ENCODE measurements around the gene MMS19.
"Not testable (repeated sequence)": the region's sequence is repeated elsewhere in the genome, so short reads cannot be mapped to it uniquely, and the experiment has no call there.

The MMS19 gene

GRCh38 chr10:97534746-97535367 is 36.6 kb upstream of the MMS19 start:
- Mint-ChIP-seq H3K4me3 (no peak overlapping the region), H3K9me3 (no peaks in the 10 kb centered on the region), H3K36me3 (ENCODE audit: low read depth) (no peaks in the 10 kb centered on the region), H3K27ac (no peak overlapping the region), H3K27me3 (no peaks in the 10 kb centered on the region), H3K4me1 (ENCODE audit: low read depth) (no peaks in the 10 kb centered on the region)

- no peaks in the 10 kb centered on the region for H3K36me3 Mint-ChIP-seq (ENCODE audit: low read depth)
- H3K27me3 Mint-ChIP-seq: no peaks in the 10 kb centered on the region
- H3K9me3 Mint-ChIP-seq: no peaks in the 10 kb centered on the region
- H3K4me3 Mint-ChIP-seq: no peak overlapping the region
- no peak overlapping the region for H3K27ac Mint-ChIP-seq
- no peaks in the 10 kb centered on the region for H3K4me1 Mint-ChIP-seq (ENCODE audit: low read depth)
Measured at GRCh38 chr10:97533888-97534287, 35.7 kb upstream of the MMS19 start.

- H3K27me3 Mint-ChIP-seq: no peaks in the 10 kb centered on the region
- no peaks in the 10 kb centered on the region for H3K36me3 Mint-ChIP-seq (ENCODE audit: low read depth)
- H3K27ac Mint-ChIP-seq: no peak overlapping the region
- H3K4me3 Mint-ChIP-seq: no peak overlapping the region
- H3K9me3 Mint-ChIP-seq: no peaks in the 10 kb centered on the region
- H3K4me1 Mint-ChIP-seq (ENCODE audit: low read depth): no peaks in the 10 kb centered on the region
Measured at GRCh38 chr10:97532935-97533671, 34.9 kb upstream of the MMS19 start.

- Mint-ChIP-seq H3K27me3 (no peaks in the 10 kb centered on the region), H3K36me3 (ENCODE audit: low read depth) (no peaks in the 10 kb centered on the region), H3K4me3 (no peak overlapping the region), H3K27ac (no peak overlapping the region), H3K9me3 (no peaks in the 10 kb centered on the region), H3K4me1 (ENCODE audit: low read depth) (no peaks in the 10 kb centered on the region)
Measured at GRCh38 chr10:97531401-97531986, 33.3 kb upstream of the MMS19 start.

GRCh38 chr10:97529685-97530465 is 31.7 kb upstream of the MMS19 start:
- no peak overlapping the region for H3K4me3 Mint-ChIP-seq
- H3K36me3 Mint-ChIP-seq (ENCODE audit: low read depth): no peaks in the 10 kb centered on the region
- H3K27me3 Mint-ChIP-seq: no peaks in the 10 kb centered on the region
- H3K4me1 Mint-ChIP-seq (ENCODE audit: low read depth): no peaks in the 10 kb centered on the region
- H3K27ac Mint-ChIP-seq: no peak overlapping the region
- no peaks in the 10 kb centered on the region for H3K9me3 Mint-ChIP-seq

GRCh38 chr10:97528876-97529275 is 30.7 kb upstream of the MMS19 start:
- not testable (repeated sequence) for H3K4me1 Mint-ChIP-seq (ENCODE audit: low read depth); H3K27me3 Mint-ChIP-seq; H3K9me3 Mint-ChIP-seq; H3K27ac Mint-ChIP-seq; H3K4me3 Mint-ChIP-seq; H3K36me3 Mint-ChIP-seq (ENCODE audit: low read depth)

GRCh38 chr10:97525683-97526110 is 27.5 kb upstream of the MMS19 start:
- Mint-ChIP-seq H3K4me3 (no peak overlapping the region), H3K4me1 (ENCODE audit: low read depth) (no peaks in the 10 kb centered on the region), H3K27ac (no peak overlapping the region)

GRCh38 chr10:97525086-97525485 is 26.9 kb upstream of the MMS19 start:
- Mint-ChIP-seq H3K27me3 (peaks cover 4% of the 10 kb centered on the region), H3K4me1 (ENCODE audit: low read depth) (no peaks in the 10 kb centered on the region), H3K36me3 (ENCODE audit: low read depth) (no peaks in the 10 kb centered on the region), H3K27ac (no peak overlapping the region), H3K4me3 (no peak overlapping the region), H3K9me3 (no peaks in the 10 kb centered on the region)

More at GRCh38 chr10:97525683-97526110, 27.5 kb upstream of the MMS19 start:
- H3K27me3 Mint-ChIP-seq: peaks cover 4% of the 10 kb centered on the region
- H3K9me3 Mint-ChIP-seq: no peaks in the 10 kb centered on the region
- H3K36me3 Mint-ChIP-seq (ENCODE audit: low read depth): no peaks in the 10 kb centered on the region

- Mint-ChIP-seq H3K4me1 (ENCODE audit: low read depth) (no peaks in the 10 kb centered on the region), H3K27me3 (peaks cover 4% of the 10 kb centered on the region), H3K9me3 (no peaks in the 10 kb centered on the region), H3K4me3 (no peak overlapping the region), H3K27ac (no peak overlapping the region), H3K36me3 (ENCODE audit: low read depth) (no peaks in the 10 kb centered on the region)
Measured at GRCh38 chr10:97522937-97523336, 24.7 kb upstream of the MMS19 start.

- Mint-ChIP-seq H3K36me3 (ENCODE audit: low read depth) (no peaks in the 10 kb centered on the region), H3K27me3 (peaks cover 4% of the 10 kb centered on the region), H3K27ac (no peak overlapping the region), H3K4me3 (no peak overlapping the region), H3K9me3 (no peaks in the 10 kb centered on the region), H3K4me1 (ENCODE audit: low read depth) (no peaks in the 10 kb centered on the region)
Measured at GRCh38 chr10:97522071-97522470, 23.8 kb upstream of the MMS19 start.

- Mint-ChIP-seq H3K9me3 (no peaks in the 10 kb centered on the region), H3K27me3 (peaks cover 4% of the 10 kb centered on the region), H3K4me3 (no peak overlapping the region), H3K4me1 (ENCODE audit: low read depth) (no peaks in the 10 kb centered on the region), H3K36me3 (ENCODE audit: low read depth) (no peaks in the 10 kb centered on the region), H3K27ac (no peak overlapping the region)
Measured at GRCh38 chr10:97520978-97521761, 22.9 kb upstream of the MMS19 start.

GRCh38 chr10:97520520-97520919 is 22.3 kb upstream of the MMS19 start:
- H3K9me3 Mint-ChIP-seq: no peaks in the 10 kb centered on the region
- H3K27ac Mint-ChIP-seq: no peak overlapping the region
- no peaks in the 10 kb centered on the region for H3K4me1 Mint-ChIP-seq (ENCODE audit: low read depth)
- no peak overlapping the region for H3K4me3 Mint-ChIP-seq
- H3K27me3 Mint-ChIP-seq: peaks cover 4% of the 10 kb centered on the region
- no peaks in the 10 kb centered on the region for H3K36me3 Mint-ChIP-seq (ENCODE audit: low read depth)

GRCh38 chr10:97519342-97519741 is 21.1 kb upstream of the MMS19 start:
- Mint-ChIP-seq H3K27ac (no peak overlapping the region), H3K4me3 (no peak overlapping the region), H3K4me1 (ENCODE audit: low read depth) (no peaks in the 10 kb centered on the region), H3K36me3 (ENCODE audit: low read depth) (no peaks in the 10 kb centered on the region), H3K9me3 (no peaks in the 10 kb centered on the region), H3K27me3 (peaks cover 4% of the 10 kb centered on the region)

- Mint-ChIP-seq H3K27ac (no peak overlapping the region), H3K27me3 (peaks cover 4% of the 10 kb centered on the region), H3K4me3 (no peak overlapping the region), H3K9me3 (no peaks in the 10 kb centered on the region), H3K4me1 (ENCODE audit: low read depth) (no peaks in the 10 kb centered on the region), H3K36me3 (ENCODE audit: low read depth) (no peaks in the 10 kb centered on the region)
Measured at GRCh38 chr10:97518301-97519043, 20.2 kb upstream of the MMS19 start.

All from stimulated activated naive CD8-positive, alpha-beta T cell treated with anti-CD3 and anti-CD28 coated beads, Interleukin-15, Interleukin-2, amounts not matched to agents 100 ng/mL and 50 ng/mL, for 24 hours (primary cell).